Measurements from ENCODE around the gene ACER2.

The ACER2 gene

DNA sequence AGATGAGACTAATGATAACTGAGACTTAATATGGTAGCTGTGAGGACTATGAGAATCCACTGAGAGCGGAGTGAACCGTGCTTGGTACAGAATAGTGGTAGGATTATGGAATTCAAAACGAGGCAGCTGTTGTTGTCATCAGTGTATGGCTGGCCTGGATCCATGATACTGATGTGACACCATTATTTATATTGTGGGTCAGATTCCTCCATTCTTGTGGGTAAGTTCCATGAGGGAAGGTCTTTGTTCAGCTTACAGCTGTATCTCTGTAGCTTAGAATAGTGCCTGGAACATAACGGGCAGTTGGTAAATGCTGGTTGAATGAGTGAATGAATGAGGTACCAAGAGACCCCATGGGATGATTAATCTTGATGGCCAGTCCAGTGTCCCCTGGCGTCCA lies 61.8 kb downstream of the ACER2 start:
- CTCF ChIA-PET = interaction anchor here (0.6 to 3.5 kb wide), 18 partner anchors 11 to 1648 kb away, joined by 3 to 39 read pairs (median 4); no protein-coding TSS in a partner anchor
- TF ChIP-seq, protein P1, sequence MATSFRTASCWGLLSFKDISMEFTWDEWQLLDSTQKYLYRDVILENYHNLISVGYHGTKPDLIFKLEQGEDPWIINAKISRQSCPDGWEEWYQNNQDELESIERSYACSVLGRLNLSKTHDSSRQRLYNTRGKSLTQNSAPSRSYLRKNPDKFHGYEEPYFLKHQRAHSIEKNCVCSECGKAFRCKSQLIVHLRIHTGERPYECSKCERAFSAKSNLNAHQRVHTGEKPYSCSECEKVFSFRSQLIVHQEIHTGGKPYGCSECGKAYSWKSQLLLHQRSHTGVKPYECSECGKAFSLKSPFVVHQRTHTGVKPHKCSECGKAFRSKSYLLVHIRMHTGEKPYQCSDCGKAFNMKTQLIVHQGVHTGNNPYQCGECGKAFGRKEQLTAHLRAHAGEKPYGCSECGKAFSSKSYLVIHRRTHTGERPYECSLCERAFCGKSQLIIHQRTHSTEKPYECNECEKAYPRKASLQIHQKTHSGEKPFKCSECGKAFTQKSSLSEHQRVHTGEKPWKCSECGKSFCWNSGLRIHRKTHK (tag by site-specific recombination; IDR thresholded peaks at IDR 0.05) = no peak
- no peak overlapping the region for H3K4me3 ChIP-seq (ENCODE audit: low read depth, low read length)
- H3K36me3 ChIP-seq (ENCODE audit: control insufficient read depth in 2 of 2, insufficient read depth in 1 of 2, low read length in 2 of 2) = no peaks in the 10 kb centered on the region
- no peaks in the 10 kb centered on the region; the same call in 1 of the 2 replicates for H3K4me1 ChIP-seq (ENCODE audit: control insufficient read depth, insufficient read depth, low read length)
- POLR2A ChIA-PET = no interaction called here
- H3K9me3 ChIP-seq (ENCODE audit: control insufficient read depth, insufficient read depth, low read depth, low read length) = no peaks in the 10 kb centered on the region
- H3K27ac ChIP-seq (ENCODE audit: extremely low read depth, low read depth, low read length) = no peak overlapping the region

DNA sequence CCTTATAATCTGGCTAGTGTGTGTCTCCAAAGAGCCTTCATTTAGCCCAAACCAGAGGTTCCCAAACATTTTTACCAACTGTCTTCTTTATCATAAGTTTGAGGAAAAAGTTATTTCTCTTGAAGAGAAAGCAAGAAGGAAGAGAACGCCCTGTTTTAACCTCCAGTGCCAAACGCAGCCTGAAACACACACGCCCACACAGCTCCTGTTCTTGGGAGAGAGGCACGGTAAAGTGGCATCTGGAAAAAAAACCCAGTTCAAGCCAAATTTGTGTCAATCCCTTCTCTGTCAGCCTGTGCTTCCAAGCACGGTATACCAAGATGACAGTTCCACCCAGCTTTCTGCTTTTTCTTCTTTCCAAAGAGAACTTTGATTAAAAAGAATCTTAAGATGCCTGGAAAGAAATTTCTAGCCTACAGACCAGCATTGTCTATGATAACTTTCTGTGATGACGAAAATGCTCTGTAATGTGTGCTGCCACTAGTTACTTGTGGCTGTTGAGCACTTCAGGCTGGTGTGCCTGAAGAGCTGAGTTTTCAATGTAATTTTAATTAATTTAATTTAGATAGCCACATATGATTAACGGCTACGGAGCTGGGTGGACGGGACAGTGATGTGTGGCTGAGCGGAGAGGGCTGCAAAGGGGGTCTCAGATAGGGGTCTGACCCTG lies 62.3 kb downstream of the ACER2 start:
- Histone ChIP-seq H3K27ac (ENCODE audit: extremely low read depth, low read depth, low read length) (no peak overlapping the region), H3K36me3 (ENCODE audit: control insufficient read depth in 2 of 2, insufficient read depth in 1 of 2, low read length in 2 of 2) (no peaks in the 10 kb centered on the region), H3K9me3 (ENCODE audit: control insufficient read depth, insufficient read depth, low read depth, low read length) (no peaks in the 10 kb centered on the region), H3K4me3 (ENCODE audit: low read depth, low read length) (no peak overlapping the region), H3K4me1 (ENCODE audit: control insufficient read depth, insufficient read depth, low read length) (no peaks in the 10 kb centered on the region)
- ChIA-PET POLR2A (no interaction called here), CTCF (interaction anchor here (0.5 to 3.5 kb wide), 25 partner anchors 10 to 1638 kb away, joined by 3 to 39 read pairs (median 3); no protein-coding TSS in a partner anchor)
- TF ChIP-seq GLI4 (tag by site-specific recombination; IDR thresholded peaks at IDR 0.05) = no peak
- TF ChIP-seq ZBTB17 (tag by site-specific recombination; IDR thresholded peaks at IDR 0.05) = no peak
- no peak for TF ChIP-seq ZNF639 (tag by site-specific recombination; IDR thresholded peaks at IDR 0.05)
- TF ChIP-seq GFI1B (tag by site-specific recombination; IDR thresholded peaks at IDR 0.05) = no peak
- TF ChIP-seq ZNF391 (tag by site-specific recombination; IDR thresholded peaks at IDR 0.05; ENCODE audit: borderline replicate concordance, low read depth) = no peak
- no peak for TF ChIP-seq ZNF221 (tag by site-specific recombination; IDR thresholded peaks at IDR 0.05; ENCODE audit: borderline replicate concordance)
- no peak for TF ChIP-seq ZNF214 (tag by site-specific recombination; IDR thresholded peaks at IDR 0.05; ENCODE audit: borderline replicate concordance)
- no peak for TF ChIP-seq BCL11A (tag by site-specific recombination; IDR thresholded peaks at IDR 0.05; ENCODE audit: low read depth)
- TF ChIP-seq MYNN (tag by site-specific recombination; IDR thresholded peaks at IDR 0.05; ENCODE audit: borderline replicate concordance) = no peak
- TF ChIP-seq, protein P2, sequence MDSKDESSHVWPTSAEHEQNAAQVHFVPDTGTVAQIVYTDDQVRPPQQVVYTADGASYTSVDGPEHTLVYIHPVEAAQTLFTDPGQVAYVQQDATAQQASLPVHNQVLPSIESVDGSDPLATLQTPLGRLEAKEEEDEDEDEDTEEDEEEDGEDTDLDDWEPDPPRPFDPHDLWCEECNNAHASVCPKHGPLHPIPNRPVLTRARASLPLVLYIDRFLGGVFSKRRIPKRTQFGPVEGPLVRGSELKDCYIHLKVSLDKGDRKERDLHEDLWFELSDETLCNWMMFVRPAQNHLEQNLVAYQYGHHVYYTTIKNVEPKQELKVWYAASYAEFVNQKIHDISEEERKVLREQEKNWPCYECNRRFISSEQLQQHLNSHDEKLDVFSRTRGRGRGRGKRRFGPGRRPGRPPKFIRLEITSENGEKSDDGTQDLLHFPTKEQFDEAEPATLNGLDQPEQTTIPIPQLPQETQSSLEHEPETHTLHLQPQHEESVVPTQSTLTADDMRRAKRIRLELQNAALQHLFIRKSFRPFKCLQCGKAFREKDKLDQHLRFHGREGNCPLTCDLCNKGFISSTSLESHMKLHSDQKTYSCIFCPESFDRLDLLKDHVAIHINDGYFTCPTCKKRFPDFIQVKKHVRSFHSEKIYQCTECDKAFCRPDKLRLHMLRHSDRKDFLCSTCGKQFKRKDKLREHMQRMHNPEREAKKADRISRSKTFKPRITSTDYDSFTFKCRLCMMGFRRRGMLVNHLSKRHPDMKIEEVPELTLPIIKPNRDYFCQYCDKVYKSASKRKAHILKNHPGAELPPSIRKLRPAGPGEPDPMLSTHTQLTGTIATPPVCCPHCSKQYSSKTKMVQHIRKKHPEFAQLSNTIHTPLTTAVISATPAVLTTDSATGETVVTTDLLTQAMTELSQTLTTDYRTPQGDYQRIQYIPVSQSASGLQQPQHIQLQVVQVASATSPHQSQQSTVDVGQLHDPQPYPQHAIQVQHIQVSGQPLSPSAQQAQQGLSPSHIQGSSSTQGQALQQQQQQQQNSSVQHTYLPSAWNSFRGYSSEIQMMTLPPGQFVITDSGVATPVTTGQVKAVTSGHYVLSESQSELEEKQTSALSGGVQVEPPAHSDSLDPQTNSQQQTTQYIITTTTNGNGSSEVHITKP (tag by site-specific recombination; IDR thresholded peaks at IDR 0.05) = no peak
- TF ChIP-seq ZNF148 (tag by site-specific recombination; IDR thresholded peaks at IDR 0.05; ENCODE audit: borderline replicate concordance) = no peak
- TF ChIP-seq ZNF16 (tag by site-specific recombination; IDR thresholded peaks at IDR 0.05; ENCODE audit: low read depth) = no peak
- TF ChIP-seq, protein P3, sequence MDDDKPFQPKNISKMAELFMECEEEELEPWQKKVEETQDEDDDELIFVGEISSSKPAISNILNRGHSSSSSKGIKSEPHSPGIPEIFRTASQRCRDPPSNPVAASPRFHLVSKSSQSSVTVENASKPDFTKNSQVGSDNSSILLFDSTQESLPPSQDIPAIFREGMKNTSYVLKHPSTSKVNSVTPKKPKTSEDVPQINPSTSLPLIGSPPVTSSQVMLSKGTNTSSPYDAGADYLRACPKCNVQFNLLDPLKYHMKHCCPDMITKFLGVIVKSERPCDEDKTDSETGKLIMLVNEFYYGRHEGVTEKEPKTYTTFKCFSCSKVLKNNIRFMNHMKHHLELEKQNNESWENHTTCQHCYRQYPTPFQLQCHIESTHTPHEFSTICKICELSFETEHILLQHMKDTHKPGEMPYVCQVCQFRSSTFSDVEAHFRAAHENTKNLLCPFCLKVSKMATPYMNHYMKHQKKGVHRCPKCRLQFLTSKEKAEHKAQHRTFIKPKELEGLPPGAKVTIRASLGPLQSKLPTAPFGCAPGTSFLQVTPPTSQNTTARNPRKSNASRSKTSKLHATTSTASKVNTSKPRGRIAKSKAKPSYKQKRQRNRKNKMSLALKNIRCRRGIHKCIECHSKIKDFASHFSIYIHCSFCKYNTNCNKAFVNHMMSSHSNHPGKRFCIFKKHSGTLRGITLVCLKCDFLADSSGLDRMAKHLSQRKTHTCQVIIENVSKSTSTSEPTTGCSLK (tag by site-specific recombination; IDR thresholded peaks at IDR 0.05) = no peak

Data from HEK293 (cell line).